Ramos (cell line): ENCODE data around the gene D2HGDH.

ENCODE experiments used
- in situ Hi-C: fragments of 300-500 bp; cut with MboI; formaldehyde crosslinking; loops from one replicate; pipeline ENCODE4 v1.14.3; 2022; ENCODE audit warnings: low sequenced_read_pairs; ENCODE audit not compliant: unreplicated experiment

The D2HGDH gene

DNA sequence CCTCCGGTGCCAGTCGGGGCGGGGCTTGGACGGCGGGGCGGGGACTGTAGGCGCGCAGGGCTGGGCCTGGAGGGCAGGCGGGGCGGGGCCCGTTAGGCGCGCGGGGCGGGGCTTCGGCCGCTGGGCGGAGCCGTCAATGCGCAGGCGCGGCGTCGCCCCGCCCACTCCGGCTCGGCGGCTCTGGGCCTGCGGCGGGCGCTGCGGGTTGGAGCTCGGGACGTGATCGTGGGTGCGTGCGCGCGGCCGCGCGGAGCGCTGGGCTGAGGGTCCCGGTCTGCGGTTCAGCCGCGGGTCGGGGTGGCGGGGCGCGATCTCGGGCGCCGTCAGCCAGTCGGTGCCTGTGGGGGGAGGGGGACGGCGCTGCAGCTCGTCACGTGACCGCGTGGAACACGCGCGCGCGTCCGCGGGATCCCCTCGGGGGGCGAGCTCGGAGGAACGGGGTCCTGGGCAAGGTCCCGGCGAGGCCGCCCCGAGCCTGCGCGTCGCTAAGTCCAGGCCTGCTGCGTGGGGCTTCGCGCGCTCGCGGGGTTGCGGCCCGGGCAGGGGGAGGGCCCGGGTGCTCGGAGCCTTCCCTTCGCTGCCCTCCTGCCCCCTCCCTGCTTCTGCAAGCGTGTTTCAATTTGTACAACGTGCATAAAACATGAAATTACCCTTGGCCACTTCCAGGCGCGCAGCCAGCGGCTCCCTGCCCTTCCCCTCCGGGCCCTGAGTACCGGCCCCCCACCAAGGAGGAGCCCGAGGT lies at the start of gene D2HGDH:
D2HGDH (plus strand) TSS at position 164 of the 742 bp plus-strand sequence. CDS start 595 bp downstream, outside the sequence.
- in situ Hi-C loops: no loop called here

DNA sequence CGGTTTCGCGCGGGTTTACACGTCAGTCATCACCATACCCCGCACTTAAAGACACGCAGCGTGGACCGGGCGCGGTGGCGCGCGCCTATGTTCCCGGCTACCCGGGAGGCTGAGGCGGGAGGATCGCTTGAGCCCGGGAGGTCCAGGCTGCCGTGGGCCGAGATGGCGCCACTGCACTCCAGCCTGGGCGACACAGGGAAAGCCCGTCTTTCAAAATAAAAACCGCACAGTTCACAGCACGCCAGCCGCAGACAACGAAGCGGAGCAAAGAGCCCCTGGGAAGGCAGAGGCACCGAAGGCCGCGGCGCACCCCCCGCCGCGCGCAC lies 48.1 kb upstream of the D2HGDH start:
- in situ Hi-C loops: no loop called here

GRCh38 chr2:241686650-241687425 lies 47.6 kb upstream of the D2HGDH start, which contains the start of gene DTYMK:
TSS of gene DTYMK (minus strand) at chr2:241686815. CDS start at chr2:241686783, 32 bp downstream.
- in situ Hi-C loops: no loop called here

DNA sequence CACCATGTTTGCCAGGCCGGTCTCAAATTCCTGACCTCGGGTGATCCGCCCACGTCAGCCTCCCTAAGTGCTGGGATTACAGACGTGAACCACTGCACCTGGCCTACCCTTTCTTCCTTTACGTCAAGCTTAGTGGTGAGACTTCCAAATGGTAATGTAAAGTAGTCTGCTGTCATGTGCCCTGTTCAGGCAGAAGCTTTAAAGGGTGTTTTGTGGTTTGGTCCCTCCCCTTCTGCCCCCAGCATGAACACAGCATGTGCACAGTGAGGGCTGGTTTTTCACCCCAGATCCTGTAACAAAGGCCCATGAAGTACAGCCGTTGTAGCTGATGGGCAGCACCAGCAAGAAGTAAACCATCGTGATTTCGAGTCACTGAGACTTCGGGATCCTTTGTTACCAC lies 45.1 kb upstream of the D2HGDH start:
- in situ Hi-C loops: no loop called here

- in situ Hi-C loops: no loop called here
Observed at GRCh38 chr2:241690202-241690717, 44.2 kb upstream of the D2HGDH start.

GRCh38 chr2:241692448-241692847 lies 42.0 kb upstream of the D2HGDH start:
- in situ Hi-C loops: no loop called here

- in situ Hi-C loops: no loop called here
Observed at GRCh38 chr2:241695651-241696050, 38.8 kb upstream of the D2HGDH start.

DNA sequence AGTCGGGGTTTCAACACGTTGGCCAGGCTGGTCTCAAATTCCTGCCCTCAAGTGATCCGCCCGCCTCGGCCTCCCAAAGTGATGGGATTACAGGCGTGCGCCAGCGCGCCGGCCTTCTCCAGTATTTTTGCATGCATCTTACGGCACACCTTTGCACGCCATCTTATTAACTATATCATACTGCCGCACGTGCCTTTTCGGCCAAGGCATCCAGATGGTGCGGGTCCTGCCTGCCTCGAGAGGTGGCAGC lies 33.4 kb upstream of the D2HGDH start:
- in situ Hi-C loops: loop anchor here (10.0 kb wide), 1 partner anchor 346 kb away; the partner anchor contains the start of gene FARP2

- in situ Hi-C loops: loop anchor here (10.0 kb wide), 1 partner anchor 347 kb away; the partner anchor contains the start of gene FARP2
Observed at GRCh38 chr2:241701399-241702154, 32.9 kb upstream of the D2HGDH start, which contains the start of gene ING5. TSS of gene ING5 (plus strand) at chr2:241702039. CDS start at chr2:241702066, 27 bp downstream.

DNA sequence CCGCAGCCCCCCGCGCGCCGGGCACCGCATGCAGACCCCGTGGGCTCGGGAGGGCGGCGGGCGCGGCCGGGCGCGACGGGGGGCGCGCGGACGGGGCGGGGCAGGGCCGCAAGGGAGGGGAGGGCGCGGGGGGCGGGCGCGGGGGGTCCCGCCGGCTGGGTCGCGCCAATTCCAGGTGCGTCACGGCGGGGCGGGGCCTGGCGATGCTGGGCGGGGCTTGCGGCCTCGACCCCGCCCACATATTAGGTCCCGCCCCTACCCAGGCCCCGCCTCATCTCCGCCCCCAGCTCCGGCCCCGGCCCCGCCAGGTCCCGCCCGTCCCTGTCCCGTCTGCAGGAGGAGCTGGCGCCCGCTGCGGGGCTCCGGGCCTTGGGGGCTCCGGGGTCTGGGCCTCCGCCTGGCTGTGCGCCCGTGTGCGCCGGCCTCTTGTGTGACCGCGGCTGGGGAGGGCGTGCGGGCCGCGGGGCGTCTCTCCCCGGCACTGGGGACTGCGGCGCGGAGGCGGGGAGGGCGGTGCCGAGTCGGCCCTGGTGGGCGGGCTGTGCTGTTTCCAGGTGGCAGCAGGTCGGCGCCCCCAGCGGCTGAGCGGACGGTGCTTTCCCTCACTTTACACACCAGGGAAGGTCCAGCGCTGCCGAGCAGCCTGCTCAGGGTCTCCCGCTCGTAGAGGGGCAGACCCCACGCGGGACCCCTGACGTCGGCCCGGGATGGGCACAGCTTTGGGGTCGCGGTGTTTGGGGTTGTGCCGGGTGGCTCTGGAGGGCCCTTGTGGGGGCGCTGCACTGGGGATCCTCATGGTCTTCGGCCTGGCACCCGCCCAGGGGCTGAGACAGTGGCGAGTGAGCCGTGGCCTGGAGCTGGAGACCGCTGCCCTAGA lies 32.0 kb upstream of the D2HGDH start:
- in situ Hi-C loops: loop anchor here (10.0 kb wide), 1 partner anchor 348 kb away; the partner anchor contains the start of gene FARP2

GRCh38 chr2:241703032-241703604 lies 31.3 kb upstream of the D2HGDH start:
- in situ Hi-C loops: loop anchor here (10.0 kb wide), 1 partner anchor 348 kb away; the partner anchor contains the start of gene FARP2

GRCh38 chr2:241706537-241706936 lies 27.9 kb upstream of the D2HGDH start:
- in situ Hi-C loops: loop anchor here (10.0 kb wide), 1 partner anchor 352 kb away; the partner anchor contains the start of gene FARP2

DNA sequence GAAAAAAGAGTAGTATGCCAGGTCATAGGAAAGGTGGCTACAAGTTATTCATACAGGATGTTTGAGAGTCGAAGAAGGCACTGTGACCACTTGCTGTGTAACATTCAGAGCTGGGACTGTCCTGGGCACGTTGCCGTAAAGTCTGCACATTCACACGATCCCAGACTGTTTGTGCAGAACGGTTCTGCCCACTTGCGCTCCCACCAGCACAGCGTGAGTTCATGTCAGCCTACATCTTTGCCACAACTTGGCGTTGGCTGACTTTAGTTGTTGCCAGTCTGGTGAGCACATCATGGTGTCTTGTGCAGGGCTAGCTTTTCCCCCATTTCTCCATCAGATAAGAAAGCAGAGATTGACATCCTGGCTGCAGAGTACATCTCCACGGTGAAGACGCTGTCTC lies 25.6 kb upstream of the D2HGDH start:
- in situ Hi-C loops: loop anchor here (10.0 kb wide), 1 partner anchor 354 kb away; the partner anchor contains the start of gene FARP2

GRCh38 chr2:241719093-241719492 lies 15.3 kb upstream of the D2HGDH start:
- in situ Hi-C loops: no loop called here

GRCh38 chr2:241720099-241720498 lies 14.3 kb upstream of the D2HGDH start:
- in situ Hi-C loops: no loop called here

GRCh38 chr2:241720560-241720959 lies 13.9 kb upstream of the D2HGDH start:
- in situ Hi-C loops: no loop called here

- in situ Hi-C loops: no loop called here
Observed at GRCh38 chr2:241721852-241722251, 12.6 kb upstream of the D2HGDH start.

GRCh38 chr2:241722896-241723454 lies 11.5 kb upstream of the D2HGDH start:
- in situ Hi-C loops: no loop called here
